ENCODE data around the gene CALD1. TPM values are rescaled to one million over a fixed set of nuclear protein-coding genes. Genes with fewer than 3 reads are reported as not detected.

CALD1 gene
- total RNA-seq, 2 experiments from 2014 or later: 0.33 TPM; not detected in 1

DNA sequence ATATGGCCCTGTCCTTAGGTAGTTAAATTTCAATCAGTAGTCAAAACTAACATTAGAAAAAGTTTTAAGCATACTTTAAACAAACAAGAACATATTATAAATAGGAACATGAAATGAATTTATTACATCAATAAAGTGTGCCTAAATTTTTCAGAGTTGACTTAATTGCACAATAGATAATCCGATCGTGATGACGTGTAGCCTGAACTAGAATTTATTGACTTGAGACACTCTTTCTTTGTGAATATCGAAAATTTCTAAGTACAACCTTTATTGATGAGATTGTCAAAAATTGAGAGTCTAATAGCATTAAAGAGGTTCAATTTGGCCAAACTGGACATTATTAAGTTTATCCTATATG, 56.0 kb downstream of the CALD1 start:
- no peaks in the 10 kb centered on the region for H3K4me1 Mint-ChIP-seq (ENCODE audit: low read depth)
- H3K9me3 Mint-ChIP-seq: no peaks in the 10 kb centered on the region
- intact Hi-C loops (cut with DNase I, micrococcal nuclease): no loop called here
- H3K27me3 ChIP-seq (ENCODE audit: control insufficient read depth in 1 of 2, insufficient read depth in 2 of 2, low read length in 2 of 2): no peaks in the 10 kb centered on the region
- H3K4me3 ChIP-seq (ENCODE audit: low read length): no peak overlapping the region
- H3K27me3 Mint-ChIP-seq: no peaks in the 10 kb centered on the region
- no peaks in the 10 kb centered on the region for H3K4me1 ChIP-seq (ENCODE audit: insufficient read depth, low read length)
- H3K36me3 Mint-ChIP-seq (ENCODE audit: low read depth): peaks cover 7% of the 10 kb centered on the region
- no peak overlapping the region for H3K27ac ChIP-seq (ENCODE audit: low read depth in 1 of 2, low read length in 2 of 2)
- no peaks in the 10 kb centered on the region for H3K9me3 ChIP-seq (ENCODE audit: control insufficient read depth in 1 of 2, insufficient read depth in 1 of 2, low read length in 2 of 2)
- H3K36me3 ChIP-seq (ENCODE audit: insufficient read depth, low read length): no peaks in the 10 kb centered on the region
- TF ChIP-seq, protein P1, sequence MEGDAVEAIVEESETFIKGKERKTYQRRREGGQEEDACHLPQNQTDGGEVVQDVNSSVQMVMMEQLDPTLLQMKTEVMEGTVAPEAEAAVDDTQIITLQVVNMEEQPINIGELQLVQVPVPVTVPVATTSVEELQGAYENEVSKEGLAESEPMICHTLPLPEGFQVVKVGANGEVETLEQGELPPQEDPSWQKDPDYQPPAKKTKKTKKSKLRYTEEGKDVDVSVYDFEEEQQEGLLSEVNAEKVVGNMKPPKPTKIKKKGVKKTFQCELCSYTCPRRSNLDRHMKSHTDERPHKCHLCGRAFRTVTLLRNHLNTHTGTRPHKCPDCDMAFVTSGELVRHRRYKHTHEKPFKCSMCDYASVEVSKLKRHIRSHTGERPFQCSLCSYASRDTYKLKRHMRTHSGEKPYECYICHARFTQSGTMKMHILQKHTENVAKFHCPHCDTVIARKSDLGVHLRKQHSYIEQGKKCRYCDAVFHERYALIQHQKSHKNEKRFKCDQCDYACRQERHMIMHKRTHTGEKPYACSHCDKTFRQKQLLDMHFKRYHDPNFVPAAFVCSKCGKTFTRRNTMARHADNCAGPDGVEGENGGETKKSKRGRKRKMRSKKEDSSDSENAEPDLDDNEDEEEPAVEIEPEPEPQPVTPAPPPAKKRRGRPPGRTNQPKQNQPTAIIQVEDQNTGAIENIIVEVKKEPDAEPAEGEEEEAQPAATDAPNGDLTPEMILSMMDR (IDR thresholded peaks at IDR 0.05): no peak
- ATAC-seq (ENCODE audit: poor library complexity): no peak
- POLR2A ChIA-PET: no interaction called here
- H3K4me3 Mint-ChIP-seq: no peak overlapping the region
- no peak for DNase-seq
- CTCF ChIA-PET: no interaction called here
- H3K27ac Mint-ChIP-seq: no peak overlapping the region

DNA sequence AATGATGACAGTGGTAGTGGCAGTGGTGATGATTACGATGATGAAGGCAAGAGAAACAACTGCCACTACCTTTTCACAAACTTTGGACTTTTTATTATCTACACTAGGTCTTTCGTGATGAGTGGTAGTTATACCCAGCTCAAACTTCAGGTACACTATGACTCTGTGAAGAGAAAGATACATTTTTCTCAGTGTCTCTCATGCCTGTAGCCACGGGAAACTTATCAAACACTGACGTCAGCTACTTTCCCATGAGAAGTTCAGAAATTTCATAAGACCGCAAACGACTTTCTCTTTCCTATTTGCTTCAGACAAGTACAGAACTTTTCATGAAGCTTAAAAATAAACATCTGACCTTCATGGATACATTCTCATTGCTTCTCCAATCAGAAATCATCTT, 57.0 kb downstream of the CALD1 start:
- Mint-ChIP-seq H3K27me3 (no peaks in the 10 kb centered on the region), H3K9me3 (no peaks in the 10 kb centered on the region), H3K36me3 (ENCODE audit: low read depth) (peaks cover 7% of the 10 kb centered on the region), H3K4me3 (no peak overlapping the region), H3K4me1 (ENCODE audit: low read depth) (no peaks in the 10 kb centered on the region), H3K27ac (no peak overlapping the region)
- Histone ChIP-seq H3K9me3 (ENCODE audit: control insufficient read depth in 1 of 2, insufficient read depth in 1 of 2, low read length in 2 of 2) (no peaks in the 10 kb centered on the region), H3K4me3 (ENCODE audit: low read length) (no peak overlapping the region), H3K27me3 (ENCODE audit: control insufficient read depth in 1 of 2, insufficient read depth in 2 of 2, low read length in 2 of 2) (no peaks in the 10 kb centered on the region), H3K36me3 (ENCODE audit: insufficient read depth, low read length) (no peaks in the 10 kb centered on the region), H3K4me1 (ENCODE audit: insufficient read depth, low read length) (no peaks in the 10 kb centered on the region), H3K27ac (ENCODE audit: low read depth in 1 of 2, low read length in 2 of 2) (no peak overlapping the region)
- ATAC-seq (ENCODE audit: poor library complexity) (no peak), DNase-seq (peak in 2 of 14 experiments; percentile 7 to 13)
- CTCF ChIA-PET: interaction anchor here (0.6 kb wide), 1 partner anchor 21 kb away, joined by 3 read pairs; no protein-coding TSS in a partner anchor
- intact Hi-C loops (cut with DNase I, micrococcal nuclease): no loop called here
- TF ChIP-seq, protein P1 (IDR thresholded peaks at IDR 0.05): no peak
- POLR2A ChIA-PET: no interaction called here

DNA sequence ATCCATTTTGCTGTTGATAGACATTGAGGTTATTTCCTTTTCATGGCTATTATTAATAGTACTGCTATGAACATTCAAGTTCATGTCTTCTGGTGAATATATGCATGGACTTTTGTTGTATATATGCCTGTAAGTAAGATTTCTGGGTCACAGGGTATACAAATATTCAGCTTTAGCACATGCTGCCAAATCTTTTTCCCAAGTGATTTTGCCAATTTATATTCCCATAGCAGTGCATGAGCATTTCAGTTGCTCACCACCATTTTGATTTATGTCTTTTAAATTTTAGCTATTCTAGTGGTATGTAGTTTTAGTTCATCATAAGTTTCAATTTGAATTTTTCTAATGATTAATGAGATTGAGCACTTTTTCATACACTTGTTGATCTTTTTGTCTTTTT, 59.9 kb downstream of the CALD1 start:
- CTCF ChIA-PET: interaction anchor here (0.6 kb wide), 1 partner anchor 87 kb away, joined by 3 read pairs; no protein-coding TSS in a partner anchor

More for the DNA sequence above, 59.9 kb downstream of the CALD1 start:
- no peaks in the 10 kb centered on the region for H3K4me1 ChIP-seq (ENCODE audit: insufficient read depth, low read length)
- no peak overlapping the region for H3K27ac Mint-ChIP-seq
- no peak overlapping the region for H3K4me3 ChIP-seq (ENCODE audit: low read length)
- TF ChIP-seq, protein P1 (IDR thresholded peaks at IDR 0.05): no peak
- H3K36me3 Mint-ChIP-seq (ENCODE audit: low read depth): peaks cover 7% of the 10 kb centered on the region
- H3K27me3 ChIP-seq (ENCODE audit: control insufficient read depth in 1 of 2, insufficient read depth in 2 of 2, low read length in 2 of 2): no peaks in the 10 kb centered on the region
- ATAC-seq (ENCODE audit: poor library complexity) (no peak), DNase-seq (no peak)
- POLR2A ChIA-PET: no interaction called here
- no peaks in the 10 kb centered on the region for H3K4me1 Mint-ChIP-seq (ENCODE audit: low read depth)
- intact Hi-C loops (cut with DNase I, micrococcal nuclease): no loop called here
- H3K27me3 Mint-ChIP-seq: no peaks in the 10 kb centered on the region
- H3K4me3 Mint-ChIP-seq: no peak overlapping the region
- H3K27ac ChIP-seq (ENCODE audit: low read depth in 1 of 2, low read length in 2 of 2): no peak overlapping the region
- H3K36me3 ChIP-seq (ENCODE audit: insufficient read depth, low read length): no peaks in the 10 kb centered on the region
- H3K9me3 ChIP-seq (ENCODE audit: control insufficient read depth in 1 of 2, insufficient read depth in 1 of 2, low read length in 2 of 2): no peaks in the 10 kb centered on the region
- H3K9me3 Mint-ChIP-seq: no peaks in the 10 kb centered on the region
